Epithelial cell of proximal tubule (primary cell): ENCODE results near the gene IL26. TPM values are rescaled to one million over a fixed set of nuclear protein-coding genes. Genes with fewer than 3 reads are reported as not detected.

ENCODE experiments used
- DNase-seq: peaks from one replicate; pipeline ENCODE4 v3.0.0-alpha.2; 2011; ENCODE audit warnings: low read depth
- H3K4me3 ChIP-seq: 2 replicates; pipeline ENCODE4 v1.5.1; 2011; ENCODE audit warnings: low read depth, mild to moderate bottlenecking, low read length
- CTCF ChIP-seq: conservative IDR thresholded peaks from 2 replicates; pipeline ENCODE4 v1.5.1; 2012; ENCODE audit warnings: low read depth, mild to moderate bottlenecking, low read length
- total RNA-seq: library from RNA; depleted of rRNA; stranded (reverse); fragments of >200 nt; gene quantifications from 2 replicates; pipeline ENCODE4 v1.2.3, GENCODE V29; 2015

Gene IL26
- total RNA-seq, 1 donor from 2014 or later: not detected

- no peak overlapping the region for H3K4me3 ChIP-seq
- no peak for DNase-seq
- no peak for TF ChIP-seq CTCF
Observed at GRCh38 chr12:68189821-68190242, 35.8 kb downstream of the IL26 start.

GRCh38 chr12:68185598-68185997 lies 40.0 kb downstream of the IL26 start:
- no peak for TF ChIP-seq CTCF
- DNase-seq: no peak

GRCh38 chr12:68180792-68181744 lies 44.5 kb downstream of the IL26 start:
- no peak for TF ChIP-seq CTCF
- DNase-seq: no peak
- H3K4me3 ChIP-seq: no peak overlapping the region

More at GRCh38 chr12:68185598-68185997, 40.0 kb downstream of the IL26 start:
- H3K4me3 ChIP-seq: no peak overlapping the region

GRCh38 chr12:68178774-68179439 lies 46.7 kb downstream of the IL26 start:
- no peak for DNase-seq
- no peak overlapping the region for H3K4me3 ChIP-seq
- TF ChIP-seq CTCF: no peak

- no peak for DNase-seq
- TF ChIP-seq CTCF: no peak
- no peak overlapping the region for H3K4me3 ChIP-seq
Observed at GRCh38 chr12:68178184-68178583, 47.4 kb downstream of the IL26 start.

GRCh38 chr12:68177562-68177961 lies 48.0 kb downstream of the IL26 start:
- no peak overlapping the region for H3K4me3 ChIP-seq
- DNase-seq: no peak
- no peak for TF ChIP-seq CTCF
